SK-N-SH (cell line): ENCODE results near the gene NFYA. TPM values are rescaled to one million over a fixed set of nuclear protein-coding genes. Genes with fewer than 3 reads are reported as not detected.

Experiments
- CTCF ChIA-PET: fragments of 300-600, 350-600 bp; formaldehyde crosslinking; extraction: SDS; loops from one replicate; lab custom pipeline; 2021; lab: Yijun Ruan, JAX
- POLR2A ChIA-PET: fragments of 350-600 bp; sonication (Branson Sonifier 250); formaldehyde crosslinking; extraction: SDS; loops from one replicate; lab custom pipeline; 2020; ENCODE audit warnings: antibody characterized with exemption, inconsistent platforms; lab: Yijun Ruan, JAX
- DNase-seq: peaks from one replicate; pipeline ENCODE4 v3.0.0; 2012
- H2AFZ ChIP-seq: fragments of 200-600 bp; sonication (generic); 2 replicates; pipeline ENCODE4 v1.8.1; 2016; ENCODE audit warnings: antibody characterized with exemption, mild to moderate bottlenecking, low read depth
- H3F3A ChIP-seq: fragments of 200-600 bp; sonication (generic); replicated peaks from 2 replicates; pipeline ENCODE3; 2016; ENCODE audit warnings: antibody characterized with exemption, mild to moderate bottlenecking; ENCODE audit not compliant: insufficient read depth
- H3K27ac ChIP-seq, 2 experiments: fragments of 200-500 bp in 1 of 2; fragments of 200-600 bp in 1 of 2; sonication (Bioruptor generic) in 1 of 2; sonication (generic), shearing (Covaris generic) in 1 of 2; 2 replicates each; pipeline versions ENCODE4 v1.5.1 to v1.6.1; 2014 to 2016; ENCODE audit warnings: low read depth in 2 of 2, inconsistent platforms in 1 of 2, low read length in 1 of 2, mild to moderate bottlenecking in 1 of 2, mixed read lengths in 1 of 2
- H3K27me3 ChIP-seq: fragments of 200-600 bp; sonication (generic), shearing (Covaris generic); 2 replicates; pipeline ENCODE4 v1.6.1; 2016; ENCODE audit warnings: mixed run types; ENCODE audit not compliant: insufficient read depth
- H3K36me3 ChIP-seq, 2 experiments: fragments of 200-500 bp in 1 of 2; fragments of 200-600 bp in 1 of 2; sonication (Bioruptor generic) in 1 of 2; sonication (generic) in 1 of 2; replicated peaks in 1 of 2; 2 replicates each; pipeline versions ENCODE3 to v1.5.1; 2014 to 2016; ENCODE audit warnings: low read length in 1 of 2, mild to moderate bottlenecking in 1 of 2; ENCODE audit not compliant: insufficient read depth in 2 of 2, control insufficient read depth in 1 of 2
- H3K4me1 ChIP-seq, 2 experiments: fragments of 200-500 bp in 1 of 2; fragments of 200-600 bp in 1 of 2; sonication (Bioruptor generic) in 1 of 2; sonication (generic), shearing (Covaris generic) in 1 of 2; 2 replicates each; pipeline versions ENCODE4 v1.5.1 to v1.6.1; 2014 to 2016; ENCODE audit warnings: low read depth in 1 of 2, low read length in 1 of 2, mixed run types in 1 of 2; ENCODE audit not compliant: insufficient read depth in 2 of 2, control insufficient read depth in 1 of 2
- H3K4me2 ChIP-seq: fragments of 200-600 bp; sonication (generic), shearing (Covaris generic); 2 replicates; pipeline ENCODE4 v1.6.1; 2017; ENCODE audit warnings: mixed run types
- H3K4me3 ChIP-seq, 2 experiments: fragments of 200-500 bp in 1 of 2; fragments of 200-600 bp in 1 of 2; sonication (Bioruptor generic) in 1 of 2; sonication (generic), shearing (Covaris generic) in 1 of 2; 2 replicates each; pipeline versions ENCODE4 v1.5.1 to v1.8.1; 2014 to 2016; ENCODE audit warnings: low read depth in 2 of 2, inconsistent platforms in 1 of 2, low read length in 1 of 2, mild to moderate bottlenecking in 1 of 2, mixed read lengths in 1 of 2, moderate library complexity in 1 of 2
- H3K79me2 ChIP-seq: fragments of 200-600 bp; sonication (generic); 2 replicates; pipeline ENCODE4 v1.8.1; 2017; ENCODE audit warnings: mild to moderate bottlenecking; ENCODE audit not compliant: insufficient read depth
- H3K9ac ChIP-seq: fragments of 200-600 bp; sonication (generic); 2 replicates; pipeline ENCODE4 v1.6.1; 2017; ENCODE audit warnings: mixed run types
- H3K9me2 ChIP-seq: fragments of 200-600 bp; sonication (generic); 2 replicates; pipeline ENCODE4 v1.6.1; 2017; ENCODE audit warnings: mixed run types
- H3K9me3 ChIP-seq: fragments of 200-600 bp; sonication (generic); 2 replicates; pipeline ENCODE4 v1.6.1; 2017; ENCODE audit warnings: mixed run types, mild to moderate bottlenecking, moderate library complexity
- H4K20me1 ChIP-seq: fragments of 200-600 bp; sonication (generic); 2 replicates; pipeline ENCODE4 v1.6.1; 2017; ENCODE audit warnings: mild to moderate bottlenecking, mixed run types; ENCODE audit not compliant: insufficient read depth
- ELF1 ChIP-seq: IDR thresholded peaks from 2 replicates; pipeline ENCODE4 v1.4.0; 2012
- EP300 ChIP-seq, 2 experiments: IDR thresholded peaks; 2 replicates each; pipeline versions ENCODE4 v1.4.0 to v1.6.1; 2012; ENCODE audit warnings: borderline replicate concordance in 1 of 2, low read depth in 1 of 2, low read length in 1 of 2
- FOSL2 ChIP-seq: IDR thresholded peaks from 2 replicates; pipeline ENCODE4 v1.4.0; 2012; ENCODE audit warnings: low read depth, mild to moderate bottlenecking, moderate library complexity, borderline replicate concordance
- FOXJ3 ChIP-seq: sonication (generic); formaldehyde crosslinking; IDR thresholded peaks from 2 replicates; pipeline ENCODE4 v1.5.1; 2020; ENCODE audit warnings: mild to moderate bottlenecking, missing genetic modification reagents
- GATA2 ChIP-seq: sonication (generic); formaldehyde crosslinking; IDR thresholded peaks from 2 replicates; pipeline ENCODE4 v1.5.0; 2020; ENCODE audit warnings: mild to moderate bottlenecking, missing genetic modification reagents
- MEF2A ChIP-seq: IDR thresholded peaks from 2 replicates; pipeline ENCODE4 v1.4.0; 2012; ENCODE audit warnings: low read depth, borderline replicate concordance
- NRF1 ChIP-seq: IDR thresholded peaks from 2 replicates; pipeline ENCODE4 v1.6.1; 2012; ENCODE audit warnings: low read depth, mild to moderate bottlenecking, low read length
- RAD21 ChIP-seq: IDR thresholded peaks from 2 replicates; pipeline ENCODE4 v1.6.1; 2012; ENCODE audit warnings: mild to moderate bottlenecking, low read length
- RFX5 ChIP-seq: IDR thresholded peaks from 2 replicates; pipeline ENCODE4 v1.6.1; 2012; ENCODE audit warnings: mild to moderate bottlenecking, improper control_type of control experiment, low read length
- SIN3A ChIP-seq: IDR thresholded peaks from 2 replicates; pipeline ENCODE4 v1.6.1; 2012; ENCODE audit warnings: low read depth, mild to moderate bottlenecking, low read length, moderate library complexity, borderline replicate concordance
- SMC3 ChIP-seq: IDR thresholded peaks from 2 replicates; pipeline ENCODE4 v1.6.1; 2012; ENCODE audit warnings: low read depth, low read length, improper control_type of control experiment
- WGBS: methylation state at CpG from one replicate; pipeline ENCODE4 v1.1.6; 2017; ENCODE audit warnings: low lambda C conversion rate; 5-methylcytosine and 5-hydroxymethylcytosine counted together
- polyA plus RNA-seq, 3 experiments: library from polyadenylated mRNA; depleted of rRNA; stranded (reverse); fragments of >200 nt; gene quantifications; 2 replicates each; pipeline ENCODE4 v1.2.3, GENCODE V29; 2012
- TF ChIP-seq, protein P1 (sequence below): fragments of 150-350 bp; IDR thresholded peaks from 2 replicates; pipeline ENCODE4 v1.6.1; 2017; ENCODE audit warnings: antibody characterized with exemption, low read length, low read depth, borderline replicate concordance
- TF ChIP-seq, protein P2 (sequence below): fragments of 200-600 bp; sonication (generic); IDR thresholded peaks from 2 replicates; pipeline ENCODE4 v1.6.1; 2017; ENCODE audit warnings: antibody characterized with exemption, mild to moderate bottlenecking, moderate library complexity
- TF ChIP-seq, protein P3 (sequence below): IDR thresholded peaks from 2 replicates; pipeline ENCODE4 v1.4.0; 2012; ENCODE audit warnings: low read depth
- TF ChIP-seq, protein P4 (sequence below): IDR thresholded peaks from 2 replicates; pipeline ENCODE4 v1.4.0; 2012; ENCODE audit warnings: low read depth, borderline replicate concordance
- TF ChIP-seq, protein P5 (sequence below): IDR thresholded peaks from 2 replicates; pipeline ENCODE4 v1.6.1; 2012; ENCODE audit warnings: mild to moderate bottlenecking, low read depth, low read length, moderate library complexity

Gene NFYA
- polyA plus RNA-seq, 1 of the 3 experiments (the other 2 are of a cell fraction) = 6.8 TPM

DNA sequence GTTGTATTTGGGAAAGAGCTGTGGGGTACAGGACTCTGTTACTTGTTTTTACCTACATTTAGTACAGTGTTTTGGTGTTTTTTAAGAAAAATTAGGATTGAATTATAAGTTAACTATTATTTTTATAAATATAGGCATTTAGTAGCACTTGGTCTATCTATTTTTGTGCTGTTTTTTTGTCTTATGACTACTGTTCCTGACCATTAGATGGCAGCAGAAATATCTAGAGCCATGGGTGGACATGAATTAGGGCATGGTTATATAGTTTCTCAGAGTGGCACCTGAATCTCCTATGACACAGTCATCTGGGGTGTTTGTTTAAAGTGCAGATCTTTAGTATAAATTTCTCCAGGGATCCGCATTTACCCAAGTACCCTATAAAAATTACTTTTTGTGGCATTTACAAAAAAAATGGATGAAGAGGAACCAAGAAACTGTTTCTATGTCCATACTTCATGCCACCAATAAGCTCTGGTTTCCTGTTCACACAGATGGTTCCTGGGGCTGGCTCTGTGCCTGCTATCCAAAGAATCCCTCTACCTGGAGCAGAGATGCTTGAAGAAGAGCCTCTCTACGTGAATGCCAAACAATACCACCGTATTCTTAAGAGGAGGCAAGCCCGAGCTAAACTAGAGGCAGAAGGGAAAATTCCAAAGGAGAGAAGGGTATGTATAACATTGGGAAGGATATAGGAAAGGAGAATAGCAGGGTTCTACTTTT, 19.8 kb downstream of the NFYA start:
- ChIA-PET POLR2A (no interaction called here), CTCF (interaction anchor here (0.7 to 2.9 kb wide), 16 partner anchors 8 to 218 kb away, joined by 3 to 10 read pairs (median 3); no protein-coding TSS in a partner anchor)
- Histone ChIP-seq H3K4me3 (no peak overlapping the region), H3K27ac (no peak overlapping the region), H3K9me2 (no peaks in the 10 kb centered on the region), H3F3A (peaks cover 9% of the 10 kb centered on the region), H3K27me3 (no peaks in the 10 kb centered on the region), H3K36me3 (peaks cover 79 to 91% of the 10 kb centered on the region in 2 experiments), H2AFZ (no peak overlapping the region), H3K9me3 (no peaks in the 10 kb centered on the region), H3K4me2 (no peak overlapping the region), H4K20me1 (no peaks in the 10 kb centered on the region), H3K9ac (no peak overlapping the region), H3K79me2 (peaks cover 5% of the 10 kb centered on the region; the same call in 1 of the 2 replicates), H3K4me1 (peaks cover 4 to 9% of the 10 kb centered on the region in 2 experiments; a peak in 3 of 4 replicates)
- peak; percentile 36 for DNase-seq
- WGBS = 97% methylated on average over 4 of the region's 4 CpGs
- TF ChIP-seq, protein P1, sequence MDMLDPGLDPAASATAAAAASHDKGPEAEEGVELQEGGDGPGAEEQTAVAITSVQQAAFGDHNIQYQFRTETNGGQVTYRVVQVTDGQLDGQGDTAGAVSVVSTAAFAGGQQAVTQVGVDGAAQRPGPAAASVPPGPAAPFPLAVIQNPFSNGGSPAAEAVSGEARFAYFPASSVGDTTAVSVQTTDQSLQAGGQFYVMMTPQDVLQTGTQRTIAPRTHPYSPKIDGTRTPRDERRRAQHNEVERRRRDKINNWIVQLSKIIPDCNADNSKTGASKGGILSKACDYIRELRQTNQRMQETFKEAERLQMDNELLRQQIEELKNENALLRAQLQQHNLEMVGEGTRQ = no peak
- TF ChIP-seq RFX5 (no peak), GATA2 (no peak), SMC3 (peak; percentile 49), FOSL2 (no peak), ELF1 (no peak), NRF1 (no peak), MEF2A (no peak), EP300 (IDR thresholded peaks at IDR 0.05; ENCODE audit: borderline replicate concordance in 1 of 2, low read depth in 1 of 2, low read length in 1 of 2) (no peak), FOXJ3 (CRISPR knock-in tag) (no peak), RAD21 (peak; percentile 54), SIN3A (no peak)
- TF ChIP-seq, protein P2, sequence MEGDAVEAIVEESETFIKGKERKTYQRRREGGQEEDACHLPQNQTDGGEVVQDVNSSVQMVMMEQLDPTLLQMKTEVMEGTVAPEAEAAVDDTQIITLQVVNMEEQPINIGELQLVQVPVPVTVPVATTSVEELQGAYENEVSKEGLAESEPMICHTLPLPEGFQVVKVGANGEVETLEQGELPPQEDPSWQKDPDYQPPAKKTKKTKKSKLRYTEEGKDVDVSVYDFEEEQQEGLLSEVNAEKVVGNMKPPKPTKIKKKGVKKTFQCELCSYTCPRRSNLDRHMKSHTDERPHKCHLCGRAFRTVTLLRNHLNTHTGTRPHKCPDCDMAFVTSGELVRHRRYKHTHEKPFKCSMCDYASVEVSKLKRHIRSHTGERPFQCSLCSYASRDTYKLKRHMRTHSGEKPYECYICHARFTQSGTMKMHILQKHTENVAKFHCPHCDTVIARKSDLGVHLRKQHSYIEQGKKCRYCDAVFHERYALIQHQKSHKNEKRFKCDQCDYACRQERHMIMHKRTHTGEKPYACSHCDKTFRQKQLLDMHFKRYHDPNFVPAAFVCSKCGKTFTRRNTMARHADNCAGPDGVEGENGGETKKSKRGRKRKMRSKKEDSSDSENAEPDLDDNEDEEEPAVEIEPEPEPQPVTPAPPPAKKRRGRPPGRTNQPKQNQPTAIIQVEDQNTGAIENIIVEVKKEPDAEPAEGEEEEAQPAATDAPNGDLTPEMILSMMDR = peak; percentile 61
- TF ChIP-seq, protein P3, sequence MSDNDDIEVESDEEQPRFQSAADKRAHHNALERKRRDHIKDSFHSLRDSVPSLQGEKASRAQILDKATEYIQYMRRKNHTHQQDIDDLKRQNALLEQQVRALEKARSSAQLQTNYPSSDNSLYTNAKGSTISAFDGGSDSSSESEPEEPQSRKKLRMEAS = no peak
- TF ChIP-seq, protein P4, sequence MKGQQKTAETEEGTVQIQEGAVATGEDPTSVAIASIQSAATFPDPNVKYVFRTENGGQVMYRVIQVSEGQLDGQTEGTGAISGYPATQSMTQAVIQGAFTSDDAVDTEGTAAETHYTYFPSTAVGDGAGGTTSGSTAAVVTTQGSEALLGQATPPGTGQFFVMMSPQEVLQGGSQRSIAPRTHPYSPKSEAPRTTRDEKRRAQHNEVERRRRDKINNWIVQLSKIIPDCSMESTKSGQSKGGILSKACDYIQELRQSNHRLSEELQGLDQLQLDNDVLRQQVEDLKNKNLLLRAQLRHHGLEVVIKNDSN = no peak
- TF ChIP-seq, protein P5, sequence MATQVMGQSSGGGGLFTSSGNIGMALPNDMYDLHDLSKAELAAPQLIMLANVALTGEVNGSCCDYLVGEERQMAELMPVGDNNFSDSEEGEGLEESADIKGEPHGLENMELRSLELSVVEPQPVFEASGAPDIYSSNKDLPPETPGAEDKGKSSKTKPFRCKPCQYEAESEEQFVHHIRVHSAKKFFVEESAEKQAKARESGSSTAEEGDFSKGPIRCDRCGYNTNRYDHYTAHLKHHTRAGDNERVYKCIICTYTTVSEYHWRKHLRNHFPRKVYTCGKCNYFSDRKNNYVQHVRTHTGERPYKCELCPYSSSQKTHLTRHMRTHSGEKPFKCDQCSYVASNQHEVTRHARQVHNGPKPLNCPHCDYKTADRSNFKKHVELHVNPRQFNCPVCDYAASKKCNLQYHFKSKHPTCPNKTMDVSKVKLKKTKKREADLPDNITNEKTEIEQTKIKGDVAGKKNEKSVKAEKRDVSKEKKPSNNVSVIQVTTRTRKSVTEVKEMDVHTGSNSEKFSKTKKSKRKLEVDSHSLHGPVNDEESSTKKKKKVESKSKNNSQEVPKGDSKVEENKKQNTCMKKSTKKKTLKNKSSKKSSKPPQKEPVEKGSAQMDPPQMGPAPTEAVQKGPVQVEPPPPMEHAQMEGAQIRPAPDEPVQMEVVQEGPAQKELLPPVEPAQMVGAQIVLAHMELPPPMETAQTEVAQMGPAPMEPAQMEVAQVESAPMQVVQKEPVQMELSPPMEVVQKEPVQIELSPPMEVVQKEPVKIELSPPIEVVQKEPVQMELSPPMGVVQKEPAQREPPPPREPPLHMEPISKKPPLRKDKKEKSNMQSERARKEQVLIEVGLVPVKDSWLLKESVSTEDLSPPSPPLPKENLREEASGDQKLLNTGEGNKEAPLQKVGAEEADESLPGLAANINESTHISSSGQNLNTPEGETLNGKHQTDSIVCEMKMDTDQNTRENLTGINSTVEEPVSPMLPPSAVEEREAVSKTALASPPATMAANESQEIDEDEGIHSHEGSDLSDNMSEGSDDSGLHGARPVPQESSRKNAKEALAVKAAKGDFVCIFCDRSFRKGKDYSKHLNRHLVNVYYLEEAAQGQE = no peak
